Panc1 (cell line): ENCODE data around the gene DHCR7.

Experiments
- POLR2AphosphoS5 ChIP-seq: IDR thresholded peaks from 2 replicates; pipeline ENCODE4 v1.6.1; 2012; ENCODE audit warnings: mild to moderate bottlenecking, low read depth, low read length, moderate library complexity
- SIN3A ChIP-seq: IDR thresholded peaks from 2 replicates; pipeline ENCODE4 v1.6.1; 2012; ENCODE audit warnings: low read depth, mild to moderate bottlenecking, low read length, moderate library complexity, borderline replicate concordance; ENCODE audit not compliant: insufficient read depth
- TF ChIP-seq, protein P1 (sequence below): fragments of 450-650 bp; IDR thresholded peaks from 2 replicates; pipeline ENCODE4 v1.5.1; 2017; ENCODE audit warnings: mild to moderate bottlenecking
- TF ChIP-seq, protein P2 (sequence below), 2 experiments: IDR thresholded peaks; 2 replicates each; pipeline ENCODE4 v1.6.1; 2011 to 2012; ENCODE audit warnings: low read depth in 2 of 2, control low read depth in 1 of 2, low read length in 1 of 2, mild to moderate bottlenecking in 1 of 2, moderate library complexity in 1 of 2; ENCODE audit not compliant: insufficient read depth in 1 of 2

DNA sequence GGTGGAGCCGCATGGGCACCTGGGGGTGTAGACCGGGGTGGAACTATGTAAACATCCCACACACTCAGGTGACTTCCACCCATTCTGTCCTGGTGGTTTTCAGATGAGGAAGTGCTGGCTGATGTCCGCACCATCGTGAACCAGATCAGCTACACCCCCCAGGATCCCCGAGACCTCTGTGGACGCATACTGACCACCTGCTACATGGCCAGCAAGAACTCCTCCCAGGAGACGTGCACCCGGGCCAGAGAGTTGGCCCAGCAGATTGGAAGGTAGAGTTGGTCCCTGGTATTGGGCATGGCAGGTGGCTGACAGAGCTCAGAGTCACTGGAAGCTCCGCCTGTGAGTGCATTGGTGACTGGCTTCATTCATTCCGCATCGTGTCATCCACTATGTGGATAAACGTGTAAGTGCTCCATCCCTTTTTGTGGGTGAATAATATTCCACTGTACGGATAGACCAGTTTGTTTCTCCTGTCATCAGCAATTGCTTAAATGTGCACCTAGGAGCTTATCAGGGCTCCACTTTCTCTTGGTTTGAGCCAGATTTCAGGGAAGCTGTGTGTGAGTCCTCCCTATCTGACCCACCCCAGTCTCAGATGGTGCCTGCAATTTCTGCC, 34.7 kb upstream of the DHCR7 start:
- TF ChIP-seq, protein P1, sequence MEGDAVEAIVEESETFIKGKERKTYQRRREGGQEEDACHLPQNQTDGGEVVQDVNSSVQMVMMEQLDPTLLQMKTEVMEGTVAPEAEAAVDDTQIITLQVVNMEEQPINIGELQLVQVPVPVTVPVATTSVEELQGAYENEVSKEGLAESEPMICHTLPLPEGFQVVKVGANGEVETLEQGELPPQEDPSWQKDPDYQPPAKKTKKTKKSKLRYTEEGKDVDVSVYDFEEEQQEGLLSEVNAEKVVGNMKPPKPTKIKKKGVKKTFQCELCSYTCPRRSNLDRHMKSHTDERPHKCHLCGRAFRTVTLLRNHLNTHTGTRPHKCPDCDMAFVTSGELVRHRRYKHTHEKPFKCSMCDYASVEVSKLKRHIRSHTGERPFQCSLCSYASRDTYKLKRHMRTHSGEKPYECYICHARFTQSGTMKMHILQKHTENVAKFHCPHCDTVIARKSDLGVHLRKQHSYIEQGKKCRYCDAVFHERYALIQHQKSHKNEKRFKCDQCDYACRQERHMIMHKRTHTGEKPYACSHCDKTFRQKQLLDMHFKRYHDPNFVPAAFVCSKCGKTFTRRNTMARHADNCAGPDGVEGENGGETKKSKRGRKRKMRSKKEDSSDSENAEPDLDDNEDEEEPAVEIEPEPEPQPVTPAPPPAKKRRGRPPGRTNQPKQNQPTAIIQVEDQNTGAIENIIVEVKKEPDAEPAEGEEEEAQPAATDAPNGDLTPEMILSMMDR, result no peak
- no peak for TF ChIP-seq POLR2AphosphoS5
- TF ChIP-seq, protein P2, sequence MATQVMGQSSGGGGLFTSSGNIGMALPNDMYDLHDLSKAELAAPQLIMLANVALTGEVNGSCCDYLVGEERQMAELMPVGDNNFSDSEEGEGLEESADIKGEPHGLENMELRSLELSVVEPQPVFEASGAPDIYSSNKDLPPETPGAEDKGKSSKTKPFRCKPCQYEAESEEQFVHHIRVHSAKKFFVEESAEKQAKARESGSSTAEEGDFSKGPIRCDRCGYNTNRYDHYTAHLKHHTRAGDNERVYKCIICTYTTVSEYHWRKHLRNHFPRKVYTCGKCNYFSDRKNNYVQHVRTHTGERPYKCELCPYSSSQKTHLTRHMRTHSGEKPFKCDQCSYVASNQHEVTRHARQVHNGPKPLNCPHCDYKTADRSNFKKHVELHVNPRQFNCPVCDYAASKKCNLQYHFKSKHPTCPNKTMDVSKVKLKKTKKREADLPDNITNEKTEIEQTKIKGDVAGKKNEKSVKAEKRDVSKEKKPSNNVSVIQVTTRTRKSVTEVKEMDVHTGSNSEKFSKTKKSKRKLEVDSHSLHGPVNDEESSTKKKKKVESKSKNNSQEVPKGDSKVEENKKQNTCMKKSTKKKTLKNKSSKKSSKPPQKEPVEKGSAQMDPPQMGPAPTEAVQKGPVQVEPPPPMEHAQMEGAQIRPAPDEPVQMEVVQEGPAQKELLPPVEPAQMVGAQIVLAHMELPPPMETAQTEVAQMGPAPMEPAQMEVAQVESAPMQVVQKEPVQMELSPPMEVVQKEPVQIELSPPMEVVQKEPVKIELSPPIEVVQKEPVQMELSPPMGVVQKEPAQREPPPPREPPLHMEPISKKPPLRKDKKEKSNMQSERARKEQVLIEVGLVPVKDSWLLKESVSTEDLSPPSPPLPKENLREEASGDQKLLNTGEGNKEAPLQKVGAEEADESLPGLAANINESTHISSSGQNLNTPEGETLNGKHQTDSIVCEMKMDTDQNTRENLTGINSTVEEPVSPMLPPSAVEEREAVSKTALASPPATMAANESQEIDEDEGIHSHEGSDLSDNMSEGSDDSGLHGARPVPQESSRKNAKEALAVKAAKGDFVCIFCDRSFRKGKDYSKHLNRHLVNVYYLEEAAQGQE (IDR thresholded peaks at IDR 0.05; ENCODE audit: insufficient read depth in 1 of 2, low read depth in 2 of 2, low read length in 1 of 2), result no peak
- TF ChIP-seq SIN3A, result no peak
